Measurements from ENCODE around the gene MMP20.

Gene MMP20

DNA sequence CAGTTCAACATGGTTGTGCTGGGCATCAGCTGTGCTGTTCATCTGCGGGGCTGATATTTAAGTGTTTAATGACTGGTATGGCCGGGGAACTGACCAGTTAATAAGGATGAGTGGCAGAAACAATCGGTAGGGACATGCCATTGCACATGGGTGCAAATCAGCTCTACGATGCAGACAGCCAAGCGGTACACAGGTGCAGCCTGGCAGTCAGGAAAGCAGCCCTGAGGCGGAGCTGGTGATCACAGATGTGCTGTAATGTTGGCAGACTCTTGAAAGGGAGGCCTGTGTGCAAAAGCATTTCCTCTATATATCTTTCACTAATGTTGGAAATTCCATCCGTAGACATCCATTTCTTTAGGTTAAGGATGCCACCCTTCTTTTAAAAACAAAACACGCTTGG, 1.1 kb downstream of the MMP20 start:
- no peak for DNase-seq (ENCODE audit: low read depth in 3 of 3, low spot score in 1 of 3)

DNA sequence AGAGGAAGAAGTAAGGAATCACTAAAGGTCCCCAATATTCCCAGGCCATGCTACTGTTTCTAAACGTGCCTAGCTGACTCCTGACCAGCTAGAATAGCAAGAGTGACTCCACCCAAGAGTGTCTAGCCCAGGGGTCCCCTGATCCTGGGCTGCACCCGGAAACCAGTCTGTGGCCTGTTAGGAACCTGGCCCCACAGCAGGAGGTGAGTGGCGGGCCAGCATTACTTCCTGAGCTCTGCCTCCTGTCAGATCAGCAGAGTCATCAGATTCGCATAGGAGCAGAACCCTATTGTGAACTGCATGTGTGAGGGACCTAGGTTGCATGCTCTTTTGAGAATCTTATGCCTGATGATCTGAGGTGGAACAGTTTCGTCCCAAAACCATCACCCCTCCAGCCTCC, 2.0 kb downstream of the MMP20 start:
- no peak for DNase-seq (ENCODE audit: low read depth in 3 of 3, low spot score in 1 of 3)

DNA sequence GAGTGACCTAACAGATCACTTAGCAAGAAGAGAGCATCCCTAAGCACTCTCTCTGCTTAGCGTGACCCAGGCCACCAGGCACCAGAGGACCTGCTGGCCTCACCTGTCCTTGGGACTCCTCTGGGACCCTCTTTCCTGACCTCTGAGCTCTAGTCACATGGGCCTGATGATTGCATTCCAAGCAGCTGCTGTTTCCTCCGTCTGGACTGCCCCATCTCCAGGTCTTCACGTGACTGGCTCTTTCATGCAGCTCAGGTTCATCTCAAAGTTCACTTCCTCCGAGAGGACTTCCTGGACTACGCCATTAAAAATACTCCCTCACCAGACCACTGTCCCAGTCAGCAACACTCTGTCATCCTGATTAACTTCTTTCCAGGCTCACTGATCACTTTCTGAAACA, 2.9 kb downstream of the MMP20 start:
- DNase-seq (ENCODE audit: low read depth in 3 of 3, low spot score in 1 of 3): no peak

DNA sequence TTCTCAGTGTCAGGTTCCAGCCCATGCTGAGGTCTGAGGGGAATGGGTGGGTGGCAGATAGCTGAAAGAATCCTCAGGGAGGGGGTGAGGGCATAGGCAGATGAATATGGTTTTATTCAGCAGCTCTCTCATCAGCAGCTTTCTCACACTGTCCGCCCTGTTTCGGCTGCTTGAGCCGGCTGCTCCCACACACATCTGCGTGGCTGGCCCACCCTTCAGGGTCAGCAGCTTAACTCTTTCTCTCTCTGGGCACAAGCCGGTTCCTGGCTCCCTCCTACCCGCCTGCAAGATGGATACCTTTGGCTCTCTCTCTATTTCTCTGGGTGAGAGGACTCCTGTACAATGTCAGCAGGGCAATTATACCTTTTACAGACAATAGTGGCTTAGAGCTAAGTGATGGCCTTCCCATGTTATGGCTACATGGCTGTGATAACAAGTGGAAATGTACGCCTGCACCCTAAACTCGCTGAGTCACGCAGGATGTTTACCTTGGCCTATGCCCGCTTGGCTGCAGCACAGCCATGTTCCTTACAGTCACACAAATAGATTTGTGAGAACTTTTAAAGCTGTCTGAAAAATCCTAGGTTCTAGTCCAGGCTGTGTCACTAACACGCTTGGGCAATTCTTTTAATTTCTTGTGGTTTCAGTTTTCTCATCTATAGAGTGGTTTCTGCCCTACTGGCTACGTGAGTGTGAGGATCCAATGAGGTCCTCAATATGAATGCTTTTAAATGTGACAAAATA, 4.1 kb downstream of the MMP20 start:
- no peak for DNase-seq (ENCODE audit: low read depth in 3 of 3, low spot score in 1 of 3)

DNA sequence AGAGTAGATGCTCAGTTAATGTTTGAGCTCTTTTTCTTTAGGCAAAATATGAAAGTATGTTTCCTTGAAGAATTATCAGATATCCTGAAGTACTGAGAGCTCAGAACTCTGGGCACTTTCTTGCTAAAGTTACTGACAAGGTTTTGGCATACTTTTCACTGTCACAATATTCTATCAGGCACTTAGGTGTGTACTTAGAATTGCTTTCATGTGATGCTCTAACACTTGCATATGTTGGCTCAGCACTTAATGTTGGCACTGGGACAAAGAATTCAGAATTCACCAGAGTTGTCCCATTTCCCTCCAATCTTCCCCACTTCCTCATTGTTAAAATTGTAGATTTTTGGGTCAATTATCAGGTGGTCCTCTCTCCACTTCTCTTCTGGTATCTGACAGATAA, 5.0 kb downstream of the MMP20 start:
- no peak for DNase-seq (ENCODE audit: low read depth in 3 of 3, low spot score in 1 of 3)

DNA sequence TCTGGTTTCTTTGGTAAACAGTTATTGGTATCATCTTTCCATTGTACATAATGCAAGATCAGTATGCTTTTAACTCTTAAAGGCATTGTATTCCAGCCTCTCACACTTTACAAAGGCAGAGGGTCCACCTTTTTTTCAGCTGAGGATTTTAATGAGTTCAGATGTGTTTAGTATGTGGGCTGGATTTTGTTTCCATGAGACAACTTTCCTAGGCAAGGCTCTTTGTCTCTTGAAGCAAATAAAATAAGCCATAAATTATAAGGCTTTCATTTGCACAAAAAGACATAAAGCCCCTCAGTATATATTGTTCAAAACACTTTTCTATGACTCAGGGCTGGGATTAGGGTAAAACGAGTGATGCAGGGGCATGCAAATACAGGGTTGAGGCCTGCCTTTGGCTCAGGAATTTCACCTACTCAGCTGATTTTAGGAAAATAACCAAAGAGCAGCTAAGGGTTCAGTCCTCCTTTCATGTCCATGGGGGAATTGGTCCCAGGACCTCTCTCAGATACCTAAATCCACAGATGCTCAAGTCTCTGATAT, 7.6 kb downstream of the MMP20 start:
- DNase-seq (ENCODE audit: low read depth in 3 of 3, low spot score in 1 of 3): no peak

DNA sequence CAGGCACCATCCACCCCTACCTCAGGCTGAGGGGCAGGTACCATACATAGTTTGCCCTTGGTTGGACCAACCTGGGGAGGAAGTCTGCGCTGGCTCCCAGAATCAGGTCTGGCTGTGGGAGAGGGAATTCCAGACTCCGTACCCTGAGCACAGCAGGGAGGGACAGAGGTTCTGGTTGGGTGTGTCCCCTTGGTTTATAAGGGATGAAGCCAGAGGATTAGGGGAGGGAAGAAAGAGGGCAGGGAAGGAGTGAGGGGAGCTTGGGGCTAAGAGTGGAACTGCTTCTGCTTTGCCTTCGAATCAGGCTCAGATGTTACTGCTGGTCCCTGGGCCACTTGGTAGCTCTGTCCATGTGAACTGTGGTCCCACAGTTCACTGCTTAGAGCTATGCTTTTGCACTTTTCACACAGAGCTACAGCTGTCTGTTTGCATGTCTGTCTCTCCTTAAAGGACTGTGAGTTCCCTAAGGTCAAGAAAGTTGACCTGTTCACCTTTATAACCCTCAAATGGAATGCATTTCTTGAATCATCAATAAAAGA, 9.2 kb downstream of the MMP20 start:
- DNase-seq (ENCODE audit: low read depth in 3 of 3, low spot score in 1 of 3): no peak

DNA sequence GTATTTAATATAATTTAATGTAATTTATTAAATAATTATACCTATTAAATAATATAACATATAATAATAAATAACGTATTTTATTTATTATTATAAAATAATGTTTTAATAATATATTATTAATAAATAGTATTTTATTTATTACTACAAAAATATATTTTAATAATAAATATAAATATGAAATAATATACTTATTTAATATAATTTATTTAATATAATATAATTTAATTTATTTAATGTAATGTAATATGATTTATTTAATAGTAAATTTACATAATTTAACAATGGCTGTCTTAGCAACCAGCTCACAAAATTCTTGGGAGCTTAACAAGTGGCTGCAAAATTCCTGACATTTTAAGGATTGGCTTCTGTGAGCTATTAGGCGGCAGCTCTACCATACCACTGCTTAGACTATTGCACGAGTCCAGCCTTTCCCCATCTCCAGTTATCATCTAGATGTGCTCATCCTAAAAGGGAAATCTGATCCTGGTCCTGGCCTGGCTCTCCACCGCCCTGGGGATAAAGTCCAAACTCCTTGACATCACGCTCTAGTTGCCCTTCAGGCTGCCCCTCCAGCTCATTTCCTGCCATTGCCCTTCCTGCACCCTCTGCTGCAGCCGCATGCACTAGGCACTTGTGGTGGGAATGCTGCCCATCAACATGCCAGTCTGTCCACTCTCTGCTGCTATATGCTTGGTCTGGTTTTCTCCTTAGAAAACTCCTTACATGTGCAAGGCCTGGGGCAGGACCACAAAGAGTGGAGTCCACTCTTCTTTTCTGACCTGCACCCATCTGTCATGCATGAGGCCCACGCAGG, 9.8 kb downstream of the MMP20 start:
- DNase-seq (ENCODE audit: low read depth in 3 of 3, low spot score in 1 of 3): no peak

DNA sequence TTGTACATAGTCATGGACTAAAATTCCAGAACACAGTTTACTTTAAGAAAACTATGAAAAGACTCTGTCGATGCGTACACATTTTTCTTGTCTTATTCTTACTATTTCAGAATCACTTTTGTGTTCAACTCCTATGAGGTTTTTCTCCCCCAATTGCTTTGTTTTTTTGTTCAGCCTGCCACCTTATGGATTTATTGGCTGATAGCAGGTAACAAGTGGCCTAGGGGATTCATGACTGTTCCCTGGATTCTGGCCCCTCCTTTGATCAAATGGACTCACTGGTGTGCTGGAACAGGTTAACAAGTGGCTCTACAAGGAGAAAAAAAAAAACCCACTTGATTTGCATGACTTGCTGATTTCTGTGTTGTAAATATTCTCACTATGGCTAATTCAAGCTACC, 10.6 kb downstream of the MMP20 start:
- no peak for DNase-seq (ENCODE audit: low read depth in 3 of 3, low spot score in 1 of 3)

DNA sequence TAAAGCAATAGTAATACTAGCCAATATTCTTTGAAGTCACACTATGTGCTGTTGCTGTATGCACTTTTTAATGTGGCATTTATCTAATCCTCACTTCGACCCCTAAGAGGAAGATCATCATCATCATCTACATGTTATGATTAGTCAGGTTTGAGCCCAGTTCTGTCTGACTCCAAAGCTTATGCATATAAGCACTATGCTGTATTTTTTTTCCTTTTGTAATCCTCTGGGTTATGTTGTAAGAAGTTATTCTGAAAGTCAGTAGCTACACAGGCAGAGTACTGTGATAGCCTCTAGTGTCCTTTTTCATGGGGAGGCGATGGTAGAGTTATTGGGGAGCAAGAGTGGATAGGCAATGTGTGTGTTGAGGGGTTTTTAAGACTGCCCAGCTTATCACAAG, 11.1 kb downstream of the MMP20 start:
- DNase-seq (ENCODE audit: low read depth in 3 of 3, low spot score in 1 of 3): no peak

DNA sequence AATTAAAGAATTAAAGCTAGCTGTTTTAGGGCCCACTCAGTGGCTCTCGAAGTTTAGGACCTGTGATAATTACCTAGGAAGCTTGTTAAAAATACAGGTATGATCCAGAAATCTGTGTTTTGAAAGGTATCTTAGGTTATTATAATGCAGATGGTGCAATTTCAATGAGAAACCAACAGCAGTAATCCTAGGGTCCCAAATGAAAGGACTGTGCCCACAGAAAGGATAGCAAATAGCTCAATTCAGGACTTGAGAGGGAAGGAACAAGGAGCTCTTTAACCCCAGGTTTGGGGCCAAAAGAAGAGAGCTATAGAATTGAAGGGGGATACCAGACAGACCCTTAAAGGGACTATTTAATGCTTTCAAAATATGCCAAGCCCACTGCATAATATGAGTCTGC, 11.7 kb downstream of the MMP20 start:
- DNase-seq (ENCODE audit: low read depth in 3 of 3, low spot score in 1 of 3): no peak

DNA sequence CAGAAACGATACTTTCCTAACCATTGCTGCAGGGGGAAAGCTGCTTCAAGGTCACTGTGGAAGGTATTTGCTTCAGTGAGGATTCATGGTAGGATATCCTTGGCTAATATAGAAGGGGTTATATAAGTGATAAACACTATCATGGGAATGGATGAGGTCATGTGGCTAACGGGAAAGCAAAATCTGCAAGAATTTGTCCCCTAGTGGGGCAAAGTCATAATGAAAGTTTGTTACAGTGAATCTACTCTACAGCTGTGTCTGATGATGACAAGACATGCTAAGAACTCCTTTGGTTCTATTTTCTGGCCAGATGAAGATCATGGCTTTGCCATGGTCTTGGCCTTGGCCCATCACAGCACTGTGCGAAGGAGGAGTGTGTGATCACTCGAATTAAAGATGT, 13.8 kb downstream of the MMP20 start:
- no peak for DNase-seq (ENCODE audit: low read depth in 3 of 3, low spot score in 1 of 3)

DNA sequence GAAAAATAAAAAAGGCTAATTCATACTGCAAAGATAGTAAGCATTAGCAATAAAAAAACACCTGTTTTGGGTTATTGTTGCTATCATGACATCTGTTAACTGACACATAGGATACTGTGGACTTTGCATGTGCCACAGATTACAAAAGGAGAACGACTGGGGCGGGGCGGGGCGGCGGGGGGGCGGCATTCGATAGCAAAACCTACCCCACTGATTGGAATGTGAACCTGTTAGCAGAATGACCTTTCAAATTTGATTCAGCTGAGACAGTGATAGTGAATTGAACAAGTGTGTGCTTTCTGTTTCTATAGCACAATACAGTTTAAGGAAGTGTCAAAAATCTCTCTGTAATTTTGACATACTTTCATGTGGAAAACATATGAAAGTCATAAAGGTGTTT, 14.9 kb downstream of the MMP20 start:
- no peak for DNase-seq (ENCODE audit: low read depth in 3 of 3, low spot score in 1 of 3)

DNA sequence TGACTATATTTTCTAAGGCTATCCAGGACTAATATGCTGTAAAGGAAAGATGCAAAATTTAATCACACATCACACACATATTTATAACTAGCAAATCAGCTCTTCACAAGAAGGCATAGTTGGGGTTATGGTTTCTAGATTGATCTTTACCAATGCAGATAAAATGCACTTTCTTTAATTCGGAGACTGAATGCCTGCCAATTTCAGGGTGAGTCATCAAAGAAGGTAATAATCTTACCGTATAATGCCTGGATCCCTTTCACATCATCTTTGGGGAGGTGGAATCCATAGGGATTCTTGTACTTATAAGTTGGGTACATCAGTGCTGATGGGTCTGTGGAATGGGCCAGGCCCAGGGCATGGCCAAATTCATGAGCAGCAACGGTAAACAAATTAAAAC, 16.4 kb downstream of the MMP20 start:
- DNase-seq (ENCODE audit: low read depth in 3 of 3, low spot score in 1 of 3): no peak

DNA sequence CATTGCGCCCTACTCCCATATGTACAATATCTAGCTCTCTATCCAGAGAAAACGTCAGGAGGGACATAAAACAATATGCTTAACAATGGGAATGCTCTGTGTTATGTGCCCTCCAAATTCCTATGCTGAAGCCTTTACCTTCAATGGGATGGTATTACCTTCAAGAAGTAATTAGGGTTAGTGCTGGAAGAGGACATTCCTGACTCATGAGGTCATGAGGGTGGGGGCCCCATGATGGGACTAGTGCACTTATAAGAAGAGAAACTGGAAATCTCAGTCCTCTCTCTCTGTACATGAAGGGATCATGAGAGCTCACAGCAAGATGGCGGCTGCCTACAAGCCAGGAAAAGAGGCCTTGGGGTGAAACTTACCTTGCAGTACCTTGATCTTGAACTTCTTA, 20.3 kb downstream of the MMP20 start:
- no peak for DNase-seq (ENCODE audit: low read depth in 3 of 3, low spot score in 1 of 3)

DNA sequence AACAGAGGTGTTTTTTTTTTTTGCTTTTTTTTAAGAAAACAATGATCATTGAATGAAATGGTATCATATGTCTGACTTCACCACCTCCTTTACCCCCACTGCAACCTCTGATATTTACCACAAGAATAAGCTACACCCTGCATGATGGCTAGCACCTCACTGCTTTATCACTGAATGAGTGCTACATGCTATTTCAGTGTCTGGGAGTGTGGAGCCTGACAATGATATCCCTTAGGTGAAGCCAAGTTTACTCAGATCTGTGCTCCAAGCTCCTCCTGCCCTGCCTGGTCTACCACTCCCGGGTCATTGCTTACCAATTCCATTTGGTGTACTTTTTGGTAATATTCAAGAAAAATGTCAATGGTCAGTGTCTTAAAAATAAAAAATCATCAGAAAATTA, 21.1 kb downstream of the MMP20 start:
- no peak for DNase-seq (ENCODE audit: low read depth in 3 of 3, low spot score in 1 of 3)

DNA sequence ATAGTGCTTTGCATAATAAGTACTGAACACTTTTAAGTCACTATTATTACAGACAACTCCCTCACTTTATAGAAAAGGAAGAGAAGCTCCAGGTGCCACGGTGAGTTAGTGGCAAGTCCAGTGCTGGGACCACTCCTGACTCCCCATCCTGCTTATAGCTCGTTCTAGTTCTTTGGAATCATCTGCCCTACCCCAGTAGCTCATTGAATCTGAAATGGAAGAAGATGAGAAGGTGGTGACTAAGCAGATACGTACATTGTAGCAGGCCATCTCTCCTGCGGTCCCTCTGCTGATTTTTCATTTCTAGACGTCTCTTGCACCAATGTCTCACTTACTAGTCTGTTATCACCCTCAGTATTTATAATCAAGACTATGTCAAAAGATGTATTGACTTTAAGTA, 21.6 kb downstream of the MMP20 start:
- no peak for DNase-seq (ENCODE audit: low read depth in 3 of 3, low spot score in 1 of 3)

DNA sequence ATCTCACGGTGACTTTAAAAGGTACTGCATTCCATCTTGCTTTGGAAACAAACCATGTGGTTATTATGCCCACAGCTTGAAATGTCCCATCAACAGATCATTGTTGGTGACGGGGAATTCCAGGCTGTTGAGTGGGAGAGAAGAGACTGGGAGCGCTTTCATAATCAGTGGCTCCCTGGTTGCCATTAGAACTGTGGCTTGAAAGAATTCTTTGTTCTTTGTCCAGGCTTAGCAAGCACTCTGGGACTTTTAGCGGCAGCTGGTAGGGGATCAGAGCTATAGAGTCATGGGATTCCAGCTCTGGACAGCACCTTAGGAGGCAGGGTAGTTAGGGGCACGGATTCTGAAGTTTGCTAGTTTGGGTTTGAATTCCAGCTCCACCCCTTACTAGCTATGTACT, 22.0 kb downstream of the MMP20 start:
- no peak for DNase-seq (ENCODE audit: low read depth in 3 of 3, low spot score in 1 of 3)

DNA sequence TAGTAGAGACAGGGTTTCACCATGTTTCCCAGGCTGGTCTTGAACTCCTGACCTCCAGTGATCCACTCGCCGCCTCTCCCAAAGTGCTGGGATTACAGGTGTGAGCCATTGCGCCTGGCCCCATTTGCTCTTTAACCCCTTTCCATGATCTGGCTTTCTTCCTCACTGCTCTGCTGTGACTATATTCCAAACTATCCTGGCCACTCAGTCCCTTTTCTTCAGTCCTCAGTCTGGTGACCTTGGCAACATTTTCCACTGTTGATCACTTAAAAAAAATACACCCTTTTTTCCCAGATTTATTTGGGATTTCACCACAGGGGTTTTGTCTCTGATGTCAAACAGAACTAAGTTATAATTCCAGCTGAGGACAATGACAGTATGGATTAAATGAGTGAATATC, 24.5 kb downstream of the MMP20 start:
- DNase-seq (ENCODE audit: low read depth in 3 of 3, low spot score in 1 of 3): no peak

DNA sequence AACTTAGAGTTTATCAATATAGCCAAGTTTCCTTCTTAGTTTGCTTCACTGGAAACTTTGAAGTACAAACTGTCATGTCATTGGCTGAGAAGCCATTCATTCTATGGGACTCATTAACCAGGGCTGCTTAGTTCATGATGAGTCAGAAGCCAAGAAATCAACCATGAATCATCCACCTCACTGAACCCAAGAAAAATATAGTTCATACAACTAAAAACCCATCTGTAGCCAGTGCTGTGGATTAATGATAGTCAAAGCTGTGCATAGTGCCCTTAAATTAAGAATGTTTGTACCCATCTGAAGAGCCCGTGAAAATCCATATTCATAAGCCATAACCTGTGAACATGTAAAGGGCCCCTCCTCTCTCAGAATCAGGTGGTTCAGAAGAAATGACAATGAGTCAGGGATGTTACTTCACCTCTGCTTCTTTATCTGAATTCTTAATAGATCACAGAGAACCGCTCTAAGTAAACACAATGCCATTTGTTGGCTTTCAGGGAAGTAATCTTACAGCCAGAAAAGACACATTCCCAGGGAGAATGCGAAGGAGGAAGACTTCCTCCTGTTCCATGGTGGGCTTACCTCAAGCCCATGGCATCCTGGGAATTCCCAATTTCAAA, 25.4 kb downstream of the MMP20 start:
- no peak for DNase-seq (ENCODE audit: low read depth in 3 of 3, low spot score in 1 of 3)

DNA sequence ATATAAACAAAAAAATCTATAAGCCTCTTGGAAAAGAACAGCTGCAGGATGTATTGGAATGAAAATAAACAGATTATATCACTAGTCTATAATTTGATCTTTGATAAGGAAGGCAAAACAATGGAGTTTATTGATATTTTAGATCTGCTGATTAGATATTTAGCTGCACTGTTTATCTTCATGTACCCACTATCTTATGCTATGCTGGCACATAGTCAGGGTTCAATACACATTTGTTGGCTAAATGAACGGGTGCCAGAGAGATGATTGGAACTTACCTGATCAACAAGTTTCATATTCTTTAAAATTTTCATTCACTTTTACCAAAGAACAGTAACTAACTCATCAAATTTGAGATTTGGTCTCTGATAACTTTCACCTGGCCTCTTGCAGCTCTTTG, 26.9 kb downstream of the MMP20 start:
- DNase-seq (ENCODE audit: low read depth in 3 of 3, low spot score in 1 of 3): no peak

DNA sequence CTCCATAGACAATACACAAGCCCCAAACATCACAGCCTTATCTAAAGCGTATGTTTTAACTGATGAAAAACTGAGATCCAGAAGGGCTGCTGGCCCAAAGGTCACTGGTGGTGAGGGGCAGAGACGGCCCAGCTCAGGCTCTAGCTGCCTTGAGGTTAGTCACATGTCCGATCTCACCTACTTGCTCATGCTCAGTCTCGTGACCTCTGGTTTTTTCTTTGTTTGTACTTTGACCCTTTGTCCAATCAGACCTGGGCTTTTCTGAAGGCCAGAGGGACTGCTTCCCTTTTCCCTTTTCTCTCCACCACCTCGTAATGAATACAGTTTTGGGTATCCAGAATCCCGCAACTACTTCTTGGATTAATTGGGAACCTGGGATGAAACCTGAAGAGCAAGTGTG, 28.6 kb downstream of the MMP20 start:
- no peak for DNase-seq (ENCODE audit: low read depth in 3 of 3, low spot score in 1 of 3)

Measured in stimulated activated CD4-positive, alpha-beta T cell treated with anti-CD3 and anti-CD28 coated beads, TNF-alpha, amount 100 ng/mL, for 1 hour (primary cell).